Gastrocnemius medialis (tissue), 4 donors: ENCODE data around the gene NXNL1. TPM values are rescaled to one million over a fixed set of nuclear protein-coding genes. Genes with fewer than 3 reads are reported as not detected.
"Not testable (repeated sequence)": the region's sequence is repeated elsewhere in the genome, so short reads cannot be mapped to it uniquely, and the experiment has no call there.

Experiments
- ATAC-seq, 2 donors: fragments of 150-250 bp; one replicate each; pipeline ENCODE4 v1.9.1; 2016
- DNase-seq, 2 donors: peaks; one replicate each; pipeline ENCODE4 v3.0.0-alpha.2; 2019
- H3K27ac ChIP-seq, 4 donors: fragments of 200-600 bp; sonication (generic); 1 replicate in 1 of 4; 2 replicates in 3 of 4; pipeline ENCODE4 v1.5.1; 2016 to 2018; ENCODE audit warnings: mild to moderate bottlenecking in 2 of 4, moderate library complexity in 1 of 4
- H3K27me3 ChIP-seq, 3 donors: fragments of 200-600 bp; sonication (generic) in 2 of 3; 1 replicate in 1 of 3; 2 replicates in 2 of 3; pipeline versions ENCODE4 v1.5.1 to v1.6.0; 2016 to 2019; ENCODE audit warnings: mild to moderate bottlenecking in 1 of 3, moderate library complexity in 1 of 3
- H3K36me3 ChIP-seq, 2 donors: fragments of 200-600 bp; sonication (generic) in 1 of 2; one replicate each; pipeline ENCODE4 v1.5.1; 2017 to 2018
- H3K4me1 ChIP-seq, 2 donors: fragments of 200-600 bp; sonication (generic) in 1 of 2; one replicate each; pipeline ENCODE4 v1.5.1; 2016 to 2017; ENCODE audit warnings: mild to moderate bottlenecking in 2 of 2
- H3K4me3 ChIP-seq, 4 donors: fragments of 200-600 bp; sonication (generic) in 3 of 4; 1 replicate in 1 of 4; 2 replicates in 3 of 4; pipeline ENCODE4 v1.5.1; 2016 to 2019; ENCODE audit warnings: mild to moderate bottlenecking in 2 of 4
- H3K9me3 ChIP-seq, 3 donors: fragments of 200-600 bp; sonication (generic) in 2 of 3; 1 replicate in 1 of 3; 2 replicates in 2 of 3; pipeline ENCODE4 v1.5.1; 2016 to 2019
- POLR2A ChIP-seq, 2 donors: fragments of 450-650 bp; IDR thresholded peaks; one replicate each; pipeline ENCODE4 v1.6.1; 2017; ENCODE audit warnings: antibody characterized with exemption in 2 of 2, mild to moderate bottlenecking in 2 of 2, moderate library complexity in 2 of 2
- in situ Hi-C, 4 donors: fragments of 200-750 bp; cut with MboI; loops; one replicate each; pipeline versions ENCODE4 v1.15.0 to v1.8.0; 2017; ENCODE audit warnings: low sequenced_read_pairs in 4 of 4
- intact Hi-C: fragments of 100-400 bp; cut with DNase I; formaldehyde crosslinking; loops from one replicate; pipeline ENCODE4 v1.15.1; 2023; ENCODE audit warnings: low total_unique reads
- total RNA-seq, 4 donors: library from RNA; depleted of rRNA; stranded (reverse); fragments of >200 nt; gene quantifications; one replicate each; pipeline versions ENCODE4 v1.1.0 to v1.2.3, GENCODE V29; 2016
- TF ChIP-seq, protein P1 (sequence below), 5 experiments: fragments of 450-650 bp in 3 of 5; fragments of 200-600 bp in 2 of 5; sonication (generic) in 2 of 5; IDR thresholded peaks in 4 of 5; conservative IDR thresholded peaks in 1 of 5; 1 replicate in 4 of 5; 2 replicates in 1 of 5; pipeline ENCODE4 v1.5.1; 2016 to 2019; ENCODE audit warnings: antibody characterized with exemption in 5 of 5, mild to moderate bottlenecking in 3 of 5, moderate library complexity in 3 of 5

NXNL1 gene
- total RNA-seq, 4 donors from 2014 or later = not detected

DNA sequence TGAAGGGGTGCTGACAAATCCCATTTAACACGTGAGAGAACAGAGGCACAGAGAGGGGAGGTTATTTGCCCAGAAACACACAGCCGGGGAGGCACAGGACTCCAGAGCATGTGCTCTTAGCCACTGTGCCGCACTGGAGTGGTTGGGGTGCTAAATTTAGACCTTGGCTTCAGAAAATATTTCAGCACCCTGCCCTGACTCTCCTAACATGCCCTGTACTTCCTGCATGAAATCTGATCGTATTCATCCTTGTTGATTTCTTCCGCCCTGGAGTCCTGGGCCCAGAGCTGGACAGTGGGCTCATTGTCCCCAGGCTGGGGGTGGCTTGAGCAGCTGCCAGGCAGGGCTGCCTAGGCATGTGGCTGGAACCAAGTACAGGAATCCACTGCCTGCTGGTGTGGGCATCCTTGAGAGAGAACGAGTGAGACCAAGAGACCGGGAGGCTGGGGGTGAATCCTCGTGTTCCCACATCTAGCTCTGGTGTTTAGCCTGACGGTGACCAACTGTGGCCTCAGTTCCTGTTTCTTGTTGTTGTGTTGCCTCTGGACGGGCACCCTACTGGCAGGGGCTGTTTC, 14.9 kb upstream of the NXNL1 start:
- intact Hi-C loops (loop anchor here (2.0 kb wide), 1 partner anchor 37 kb away; no protein-coding TSS in a partner anchor), in situ Hi-C loops (no loop called here)
- Histone ChIP-seq H3K27ac (peak overlapping the region; percentile 92 to 100 (median 96)), H3K27me3 (no peaks in the 10 kb centered on the region), H3K4me3 (peak overlapping the region in 3 of 4 donors; percentile 10 to 15 (median 10)), H3K36me3 (no peaks in the 10 kb centered on the region), H3K9me3 (no peaks in the 10 kb centered on the region), H3K4me1 (peaks cover 31 to 32% of the 10 kb centered on the region in 2 donors)
- TF ChIP-seq, protein P1, sequence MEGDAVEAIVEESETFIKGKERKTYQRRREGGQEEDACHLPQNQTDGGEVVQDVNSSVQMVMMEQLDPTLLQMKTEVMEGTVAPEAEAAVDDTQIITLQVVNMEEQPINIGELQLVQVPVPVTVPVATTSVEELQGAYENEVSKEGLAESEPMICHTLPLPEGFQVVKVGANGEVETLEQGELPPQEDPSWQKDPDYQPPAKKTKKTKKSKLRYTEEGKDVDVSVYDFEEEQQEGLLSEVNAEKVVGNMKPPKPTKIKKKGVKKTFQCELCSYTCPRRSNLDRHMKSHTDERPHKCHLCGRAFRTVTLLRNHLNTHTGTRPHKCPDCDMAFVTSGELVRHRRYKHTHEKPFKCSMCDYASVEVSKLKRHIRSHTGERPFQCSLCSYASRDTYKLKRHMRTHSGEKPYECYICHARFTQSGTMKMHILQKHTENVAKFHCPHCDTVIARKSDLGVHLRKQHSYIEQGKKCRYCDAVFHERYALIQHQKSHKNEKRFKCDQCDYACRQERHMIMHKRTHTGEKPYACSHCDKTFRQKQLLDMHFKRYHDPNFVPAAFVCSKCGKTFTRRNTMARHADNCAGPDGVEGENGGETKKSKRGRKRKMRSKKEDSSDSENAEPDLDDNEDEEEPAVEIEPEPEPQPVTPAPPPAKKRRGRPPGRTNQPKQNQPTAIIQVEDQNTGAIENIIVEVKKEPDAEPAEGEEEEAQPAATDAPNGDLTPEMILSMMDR (IDR thresholded peaks at IDR 0.05 in 4 of 5, conservative IDR thresholded peaks at IDR 0.05 in 1 of 5) = no peak
- TF ChIP-seq POLR2A (IDR thresholded peaks at IDR 0.05) = peak; percentile 29 to 43
- ATAC-seq = peak; percentile 94
- peak; percentile 65 to 83 for DNase-seq

DNA sequence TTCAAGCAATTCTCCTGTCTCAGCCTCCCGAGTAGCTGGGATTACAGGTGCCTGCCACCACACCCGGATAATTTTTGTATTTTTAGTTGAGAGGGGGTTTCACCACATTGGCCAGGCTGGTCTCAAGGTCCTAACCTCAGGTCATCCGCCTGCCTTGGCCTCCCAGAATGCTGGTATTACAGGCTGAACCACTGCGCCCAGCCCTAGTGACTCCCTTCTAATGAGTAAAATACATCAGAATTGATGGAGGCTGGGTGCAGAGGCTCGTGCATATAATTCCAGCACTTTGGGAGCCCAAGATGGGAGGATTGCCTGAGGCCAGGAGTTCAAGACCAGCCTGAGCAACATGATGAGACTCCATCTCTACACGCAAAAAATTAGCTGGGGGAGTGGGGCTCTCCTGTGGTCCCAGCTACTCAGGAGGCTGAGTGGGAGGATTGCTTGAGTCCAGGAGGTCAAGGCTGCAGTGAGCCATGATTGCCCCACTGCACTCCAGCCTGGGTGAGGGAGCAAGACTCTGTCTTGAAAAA, 14.3 kb upstream of the NXNL1 start:
- DNase-seq, H3K9me3 ChIP-seq, H3K4me3 ChIP-seq, ATAC-seq, in situ Hi-C loops, H3K36me3 ChIP-seq, H3K27me3 ChIP-seq: not testable (repeated sequence)
- H3K4me1 ChIP-seq = peaks cover 31 to 33% of the 10 kb centered on the region in 2 donors
- peak overlapping the region; percentile 92 to 100 (median 96) for H3K27ac ChIP-seq
- intact Hi-C loops = loop anchor here (2.0 kb wide), 1 partner anchor 38 kb away; no protein-coding TSS in a partner anchor

DNA sequence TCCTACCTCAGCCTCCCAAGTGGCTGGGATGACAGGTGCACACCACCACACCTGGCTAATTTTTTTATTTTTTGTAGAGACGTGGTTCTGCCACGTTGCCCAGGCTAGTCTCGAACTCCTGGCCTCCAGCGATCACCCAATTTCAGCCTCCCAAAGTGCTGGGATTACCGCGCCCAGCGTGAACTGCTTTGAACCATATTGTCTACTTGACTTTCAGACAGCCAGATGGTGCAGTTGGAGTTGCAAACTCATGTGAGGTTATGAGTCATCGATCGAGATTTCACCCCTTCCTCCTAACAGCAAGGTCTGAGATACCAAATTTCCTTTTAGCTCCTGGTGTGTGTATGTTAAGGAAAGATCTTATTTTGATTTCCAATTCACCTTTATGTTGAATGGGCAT, 12.3 kb upstream of the NXNL1 start:
- H3K4me1 ChIP-seq = peaks cover 33 to 42% of the 10 kb centered on the region in 2 donors
- peak overlapping the region; percentile 92 to 100 (median 96) for H3K27ac ChIP-seq
- DNase-seq (peak in 1 of 2 donors; percentile 49), ATAC-seq (no peak)
- H3K27me3 ChIP-seq = no peaks in the 10 kb centered on the region
- TF ChIP-seq, protein P1 (IDR thresholded peaks at IDR 0.05 in 4 of 5, conservative IDR thresholded peaks at IDR 0.05 in 1 of 5) = no peak
- no peak for TF ChIP-seq POLR2A (IDR thresholded peaks at IDR 0.05)
- intact Hi-C loops (loop anchor here (5.0 kb wide), 1 partner anchor 84 kb away; the partner anchor contains the start of gene COLGALT1), in situ Hi-C loops (no loop called here)
- H3K9me3 ChIP-seq = no peaks in the 10 kb centered on the region
- no peak overlapping the region for H3K4me3 ChIP-seq
- no peaks in the 10 kb centered on the region for H3K36me3 ChIP-seq

DNA sequence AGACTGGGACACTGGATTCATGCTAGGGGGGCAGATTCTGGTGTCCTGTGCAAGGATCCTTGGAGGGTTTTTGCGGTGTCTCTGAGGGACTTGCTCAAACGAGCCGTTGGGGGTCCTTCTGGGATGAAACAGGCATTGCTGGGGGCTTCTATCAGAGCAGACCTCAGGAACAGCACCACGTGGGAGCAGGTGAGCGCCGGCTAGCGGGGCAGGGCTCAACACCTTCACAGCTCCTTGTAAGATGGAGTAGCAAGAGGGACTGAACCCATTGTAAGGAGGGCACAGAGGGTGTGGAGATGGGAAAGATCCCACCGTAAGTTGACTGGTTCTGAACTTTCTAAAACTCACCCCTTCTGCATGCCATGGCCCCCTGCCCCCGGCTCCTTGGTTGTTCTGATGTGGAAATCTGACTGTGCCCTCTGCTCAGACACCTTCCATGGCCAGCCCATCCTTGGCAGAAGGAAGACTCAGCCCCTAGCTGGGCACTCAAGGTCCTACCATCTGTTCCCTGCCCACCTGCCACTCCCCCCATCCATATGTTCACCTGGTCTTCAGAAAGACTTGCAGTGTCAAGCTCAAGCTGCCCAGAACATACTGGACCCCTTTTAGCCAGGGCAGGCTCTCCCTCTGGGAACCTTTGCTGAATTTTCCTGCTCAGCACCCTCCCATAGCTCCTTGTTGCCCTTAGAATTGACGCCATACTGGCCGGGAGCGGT, 10.8 kb upstream of the NXNL1 start:
- no peaks in the 10 kb centered on the region for H3K9me3 ChIP-seq
- DNase-seq (no peak), ATAC-seq (no peak)
- no peak for TF ChIP-seq POLR2A (IDR thresholded peaks at IDR 0.05)
- TF ChIP-seq, protein P1 (IDR thresholded peaks at IDR 0.05 in 4 of 5, conservative IDR thresholded peaks at IDR 0.05 in 1 of 5) = no peak
- H3K36me3 ChIP-seq = no peaks in the 10 kb centered on the region
- intact Hi-C loops (loop anchor here (5.0 kb wide), 1 partner anchor 86 kb away; the partner anchor contains the start of gene COLGALT1), in situ Hi-C loops (no loop called here)
- peak overlapping the region; percentile 92 to 100 (median 96) for H3K27ac ChIP-seq
- H3K27me3 ChIP-seq = no peaks in the 10 kb centered on the region
- H3K4me1 ChIP-seq = peaks cover 32 to 48% of the 10 kb centered on the region in 2 donors
- peak overlapping the region; percentile 74 to 91 (median 80) for H3K4me3 ChIP-seq
